Fibroblast of villous mesenchyme (primary cell): Measurements from ENCODE around the gene SF3A2. TPM values are rescaled to one million over a fixed set of nuclear protein-coding genes. Genes with fewer than 3 reads are reported as not detected.
"Not testable (repeated sequence)": the region's sequence is repeated elsewhere in the genome, so short reads cannot be mapped to it uniquely, and the experiment has no call there.

Experiments
- DNase-seq: peaks from one replicate; pipeline ENCODE4 v3.0.0-alpha.2; 2010; ENCODE audit warnings: low read depth
- H3K4me3 ChIP-seq: 2 replicates; pipeline ENCODE4 v1.5.1; 2011; ENCODE audit warnings: low read depth, mild to moderate bottlenecking, low read length
- CTCF ChIP-seq: IDR thresholded peaks from 2 replicates; pipeline ENCODE4 v1.5.1; 2012; ENCODE audit warnings: low read depth, mild to moderate bottlenecking, low read length; ENCODE audit not compliant: insufficient read depth
- total RNA-seq: library from RNA; depleted of rRNA; stranded (reverse); fragments of >200 nt; gene quantifications from 2 replicates; pipeline ENCODE4 v1.2.3, GENCODE V29; 2012

SF3A2 gene
- total RNA-seq, 1 donor = 24.6 TPM

GRCh38 chr19:2275588-2276428 lies 39.2 kb downstream of the SF3A2 start:
- no peak overlapping the region for H3K4me3 ChIP-seq
- no peak for TF ChIP-seq CTCF
- DNase-seq = no peak

GRCh38 chr19:2276429-2276986 lies 39.9 kb downstream of the SF3A2 start:
- H3K4me3 ChIP-seq = no peak overlapping the region
- no peak for DNase-seq
- TF ChIP-seq CTCF = no peak

- no peak for DNase-seq
- H3K4me3 ChIP-seq = no peak overlapping the region
- TF ChIP-seq CTCF = no peak
These were observed 40.5 kb downstream of the SF3A2 start for GRCh38 chr19:2277138-2277537.

GRCh38 chr19:2278459-2279158 lies 42.0 kb downstream of the SF3A2 start:
- no peak for DNase-seq
- no peak overlapping the region for H3K4me3 ChIP-seq
- TF ChIP-seq CTCF = no peak

GRCh38 chr19:2280633-2281264 lies 44.1 kb downstream of the SF3A2 start:
- no peak overlapping the region for H3K4me3 ChIP-seq
- no peak for TF ChIP-seq CTCF
- DNase-seq = no peak

GRCh38 chr19:2281265-2282061 lies 44.8 kb downstream of the SF3A2 start:
- H3K4me3 ChIP-seq = peak overlapping the region; percentile 44

More at GRCh38 chr19:2281265-2282061, 44.8 kb downstream of the SF3A2 start:
- not testable (repeated sequence) for DNase-seq
